Endothelial cell (in vitro differentiated cells): ENCODE results near the gene EME2. TPM values are rescaled to one million over a fixed set of nuclear protein-coding genes. Genes with fewer than 3 reads are reported as not detected.

Experiments
- DNase-seq: peaks from one replicate; pipeline ENCODE4 v3.0.0; 2021; ENCODE audit warnings: low spot score
- H3K27ac Mint-ChIP-seq: one replicate; pipeline ENCODE4 v1.8.0; 2021; ENCODE audit warnings: mixed read lengths, inconsistent platforms; ENCODE audit not compliant: unreplicated experiment
- H3K27me3 Mint-ChIP-seq: one replicate; pipeline ENCODE4 v1.8.0; 2021; ENCODE audit warnings: mild to moderate bottlenecking, moderate library complexity, mixed read lengths, inconsistent platforms; ENCODE audit not compliant: unreplicated experiment
- H3K36me3 Mint-ChIP-seq: one replicate; pipeline ENCODE4 v1.8.0; 2021; ENCODE audit warnings: mild to moderate bottlenecking, low read depth, mixed read lengths, inconsistent platforms; ENCODE audit not compliant: unreplicated experiment
- H3K4me1 Mint-ChIP-seq: one replicate; pipeline ENCODE4 v1.8.0; 2021; ENCODE audit warnings: mild to moderate bottlenecking, mixed read lengths, inconsistent platforms; ENCODE audit not compliant: unreplicated experiment
- H3K4me3 Mint-ChIP-seq: one replicate; pipeline ENCODE4 v1.8.0; 2021; ENCODE audit warnings: mild to moderate bottlenecking, mixed read lengths, inconsistent platforms; ENCODE audit not compliant: unreplicated experiment
- H3K9me3 Mint-ChIP-seq: one replicate; pipeline ENCODE4 v1.8.0; 2021; ENCODE audit warnings: mixed read lengths, inconsistent platforms; ENCODE audit not compliant: unreplicated experiment
- CTCF ChIP-seq: fragments of 200-600 bp; sonication (generic); IDR thresholded peaks from one replicate; pipeline ENCODE4 v1.5.0; 2021; ENCODE audit warnings: antibody characterized with exemption; ENCODE audit not compliant: unreplicated experiment
- total RNA-seq: library from RNA; stranded (reverse); fragmentation: NEBNext Ultra II Directional; extraction: Animal tissue kit (Norgen Biotek cat#: 25700); gene quantifications from one replicate; pipeline ENCODE4 v1.2.1, GENCODE V29; 2021; ENCODE audit not compliant: unreplicated experiment

EME2 gene
- total RNA-seq, 1 donor from 2014 or later = 25.4 TPM

- no peaks in the 10 kb centered on the region for H3K9me3 Mint-ChIP-seq
- H3K27me3 Mint-ChIP-seq = peaks cover 16% of the 10 kb centered on the region
- H3K4me3 Mint-ChIP-seq = peak overlapping the region; percentile 56
- DNase-seq = no peak
- H3K36me3 Mint-ChIP-seq = peaks cover 18% of the 10 kb centered on the region
- H3K27ac Mint-ChIP-seq = no peak overlapping the region
- TF ChIP-seq CTCF = no peak
- H3K4me1 Mint-ChIP-seq = no peaks in the 10 kb centered on the region
These were observed 6.8 kb upstream of the EME2 start for GRCh38 chr16:1765826-1766225.

GRCh38 chr16:1766231-1766630 is 6.4 kb upstream of the EME2 start:
- no peak for DNase-seq
- no peak for TF ChIP-seq CTCF
- H3K27ac Mint-ChIP-seq = no peak overlapping the region
- peaks cover 16% of the 10 kb centered on the region for H3K36me3 Mint-ChIP-seq
- H3K4me3 Mint-ChIP-seq = peak overlapping the region; percentile 56
- H3K27me3 Mint-ChIP-seq = peaks cover 15% of the 10 kb centered on the region
- no peaks in the 10 kb centered on the region for H3K4me1 Mint-ChIP-seq
- H3K9me3 Mint-ChIP-seq = no peaks in the 10 kb centered on the region

- Mint-ChIP-seq H3K9me3 (no peaks in the 10 kb centered on the region), H3K36me3 (peaks cover 11% of the 10 kb centered on the region), H3K4me1 (no peaks in the 10 kb centered on the region), H3K4me3 (no peak overlapping the region), H3K27me3 (peaks cover 10% of the 10 kb centered on the region), H3K27ac (no peak overlapping the region)
- DNase-seq = no peak
- TF ChIP-seq CTCF = no peak
These were observed 5.9 kb upstream of the EME2 start for GRCh38 chr16:1766701-1767100.

GRCh38 chr16:1767116-1767994 is 5.3 kb upstream of the EME2 start:
- no peaks in the 10 kb centered on the region for H3K9me3 Mint-ChIP-seq
- H3K4me1 Mint-ChIP-seq = peaks cover 6% of the 10 kb centered on the region
- TF ChIP-seq CTCF = no peak
- H3K27ac Mint-ChIP-seq = no peak overlapping the region
- DNase-seq = no peak
- peaks cover 7% of the 10 kb centered on the region for H3K36me3 Mint-ChIP-seq
- peaks cover 14% of the 10 kb centered on the region for H3K27me3 Mint-ChIP-seq
- no peak overlapping the region for H3K4me3 Mint-ChIP-seq

GRCh38 chr16:1768061-1768766 is 4.4 kb upstream of the EME2 start:
- TF ChIP-seq CTCF = no peak
- peaks cover 7% of the 10 kb centered on the region for H3K4me1 Mint-ChIP-seq
- H3K27ac Mint-ChIP-seq = no peak overlapping the region
- H3K36me3 Mint-ChIP-seq = peaks cover 7% of the 10 kb centered on the region
- peaks cover 15% of the 10 kb centered on the region for H3K27me3 Mint-ChIP-seq
- H3K4me3 Mint-ChIP-seq = no peak overlapping the region
- no peak for DNase-seq
- H3K9me3 Mint-ChIP-seq = no peaks in the 10 kb centered on the region
